Suppressor macrophage treated with lipopolysaccharide for 1 hour (primary cell): ENCODE data around the gene ZNF776.

Experiments used
- DNase-seq, 3 donors: peaks; one replicate each; pipeline ENCODE4 v3.0.0-alpha.2; 2020 to 2022

ZNF776 gene

DNA sequence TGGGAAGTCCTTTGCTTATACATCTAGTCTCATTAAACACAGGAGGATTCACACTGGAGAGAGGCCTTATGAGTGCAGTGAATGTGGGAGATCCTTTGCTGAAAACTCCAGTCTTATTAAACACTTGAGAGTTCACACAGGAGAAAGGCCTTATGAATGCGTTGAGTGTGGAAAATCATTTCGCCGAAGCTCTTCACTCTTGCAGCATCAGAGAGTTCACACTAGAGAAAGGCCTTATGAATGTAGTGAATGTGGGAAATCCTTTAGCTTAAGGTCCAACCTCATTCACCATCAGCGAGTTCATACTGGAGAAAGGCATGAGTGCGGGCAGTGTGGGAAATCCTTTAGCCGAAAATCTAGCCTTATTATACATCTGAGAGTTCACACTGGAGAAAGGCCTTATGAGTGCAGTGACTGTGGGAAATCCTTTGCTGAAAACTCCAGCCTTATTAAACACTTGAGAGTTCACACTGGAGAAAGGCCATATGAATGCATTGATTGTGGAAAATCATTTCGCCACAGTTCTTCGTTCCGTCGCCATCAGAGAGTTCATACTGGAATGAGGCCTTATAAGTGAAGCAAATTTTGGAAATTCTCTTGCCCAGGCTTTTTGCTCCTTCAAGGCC, 32.7 kb downstream of the ZNF776 start:
- DNase-seq: no peak

GRCh38 chr19:57786286-57786685, 39.7 kb downstream of the ZNF776 start:
- DNase-seq: no peak

DNA sequence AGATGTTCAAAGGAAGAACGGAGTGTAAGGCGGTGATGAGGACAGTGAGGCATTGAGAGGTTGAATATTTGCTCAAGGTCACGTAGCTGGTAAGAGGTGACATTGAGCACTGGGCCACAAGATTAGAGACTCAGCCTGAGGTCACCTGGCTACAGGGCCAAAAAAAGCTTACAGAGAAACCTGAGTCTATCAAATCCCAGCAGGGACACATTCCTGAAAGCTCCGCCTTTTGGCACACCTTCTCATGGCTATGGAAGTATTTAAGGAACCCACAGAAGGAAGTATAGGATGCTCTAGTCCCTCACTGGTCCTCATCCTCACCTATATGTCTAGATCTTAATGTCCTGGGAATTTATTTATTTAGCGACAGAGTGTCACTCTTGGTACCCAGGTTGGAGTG, 40.3 kb downstream of the ZNF776 start:
- DNase-seq: no peak

DNA sequence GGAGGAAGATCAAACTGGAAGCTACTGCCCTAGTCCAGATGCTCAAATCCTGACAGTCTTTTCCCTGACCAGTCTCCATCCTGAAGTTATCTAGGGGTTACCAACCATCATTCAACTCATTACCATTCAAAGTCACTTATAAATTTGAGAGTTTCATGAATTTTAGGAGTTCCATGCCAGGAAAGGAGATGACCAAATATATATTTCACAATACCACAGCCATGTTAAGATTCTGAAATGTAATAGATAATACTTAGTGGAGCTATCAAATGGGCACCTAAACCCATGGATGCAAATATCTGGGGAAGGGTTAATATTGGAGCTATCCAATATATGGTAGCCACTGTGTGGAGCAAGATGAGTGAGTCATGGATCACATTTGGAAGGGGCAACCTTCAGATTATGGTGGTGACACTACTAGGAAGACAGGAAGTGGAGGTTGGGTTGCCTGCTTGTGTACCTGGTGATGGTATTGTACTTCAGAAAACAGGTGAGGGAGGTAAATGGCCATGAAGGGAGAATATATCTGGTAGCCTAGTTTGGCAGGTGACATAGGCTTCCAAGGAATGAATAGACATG, 41.6 kb downstream of the ZNF776 start:
- DNase-seq: no peak

DNA sequence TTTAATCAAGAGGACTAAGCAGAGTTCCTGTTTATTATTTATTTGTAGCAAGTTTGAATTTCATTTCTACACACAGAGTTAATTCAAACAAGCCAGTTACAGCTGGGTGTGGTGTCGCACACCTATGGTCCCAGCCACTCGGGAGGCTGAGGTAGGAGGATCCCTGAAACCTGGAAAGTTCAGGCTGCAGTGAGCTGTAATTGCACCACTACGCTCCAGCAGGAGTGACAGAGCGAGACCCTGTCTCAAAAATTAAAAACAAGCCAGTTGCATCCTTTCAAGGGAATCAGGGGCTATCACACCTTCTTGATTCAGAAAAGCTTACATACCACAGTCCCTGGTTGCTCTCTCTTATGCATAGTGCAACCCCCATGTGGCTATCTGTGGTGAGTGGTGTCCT, 42.7 kb downstream of the ZNF776 start:
- DNase-seq: no peak

- peak in 1 of 3 donors; percentile 13 for DNase-seq
Measured at GRCh38 chr19:57796580-57796979, 50.0 kb downstream of the ZNF776 start.

- no peak for DNase-seq
Measured at GRCh38 chr19:57800696-57801095, 54.1 kb downstream of the ZNF776 start.

DNA sequence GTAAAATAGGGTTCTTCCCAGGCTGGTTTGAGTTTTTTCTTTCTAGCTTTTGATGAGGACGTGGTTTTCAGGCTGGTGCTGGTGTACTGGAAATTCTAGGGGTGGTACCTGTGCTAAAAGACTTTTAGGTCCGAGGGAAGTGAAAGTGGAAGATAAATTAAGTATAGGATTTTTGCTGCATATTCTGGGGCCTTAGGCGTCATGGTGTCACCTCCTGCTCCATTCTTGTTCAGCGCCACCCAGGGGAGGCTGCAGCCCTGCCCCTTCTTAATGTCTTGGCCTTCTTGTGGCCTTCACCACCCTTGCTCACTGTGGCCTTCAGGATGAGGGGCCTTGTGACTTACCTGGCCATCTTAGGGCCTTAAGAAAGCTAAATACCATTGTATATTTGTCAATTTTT, 55.7 kb downstream of the ZNF776 start:
- DNase-seq: no peak

- DNase-seq: no peak
Measured at GRCh38 chr19:57803265-57803593, 56.6 kb downstream of the ZNF776 start.

DNA sequence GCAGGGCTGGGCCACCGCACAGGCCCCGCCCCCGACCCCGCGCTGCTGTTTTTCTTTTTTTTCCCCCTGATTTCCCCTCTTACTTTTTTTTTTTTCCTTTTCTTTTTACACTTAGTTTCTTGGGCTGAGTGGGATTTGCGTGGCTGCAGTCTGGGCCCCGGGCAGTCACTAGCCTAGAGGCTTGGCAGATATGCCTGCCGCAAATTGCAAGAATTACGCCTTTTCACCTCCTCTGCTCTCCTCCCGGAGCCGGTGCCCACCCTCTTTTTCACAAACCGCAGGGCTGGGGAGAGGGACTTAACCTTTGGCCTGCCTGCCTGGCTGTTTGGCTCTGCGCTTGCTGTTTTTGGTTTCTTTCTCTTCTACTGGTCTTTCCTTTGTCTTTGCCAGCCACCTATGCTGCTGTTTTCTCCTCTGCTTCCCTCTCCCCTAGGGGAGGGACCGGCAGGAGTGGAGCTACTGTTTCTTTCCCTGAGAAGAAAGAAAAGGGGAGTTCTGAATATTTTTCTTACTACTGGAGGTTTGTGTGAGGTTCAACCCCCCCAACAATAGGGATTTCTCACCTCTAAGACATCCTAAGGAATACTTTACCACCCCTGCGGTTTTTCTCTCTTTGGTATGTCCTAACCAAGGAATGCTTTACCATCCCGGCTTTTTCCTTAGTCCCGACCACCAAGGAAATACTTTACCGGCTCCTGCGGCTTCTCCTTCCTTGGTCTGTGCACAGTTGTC, 57.1 kb downstream of the ZNF776 start:
- peak; percentile 23 to 46 (median 35) for DNase-seq

- DNase-seq: no peak
Measured at GRCh38 chr19:57807541-57807940, 60.9 kb downstream of the ZNF776 start.
